HepG2 (cell line): ENCODE data around the gene ARL4D. TPM values are rescaled to one million over a fixed set of nuclear protein-coding genes. Genes with fewer than 3 reads are reported as not detected.

Experiments
- ARID3A ChIP-seq: IDR thresholded peaks from 2 replicates; pipeline ENCODE4 v1.6.1; 2012; ENCODE audit warnings: low read depth, low read length, improper control_type of control experiment
- CBX1 ChIP-seq: IDR thresholded peaks from one replicate; pipeline ENCODE4 v1.6.1; 2016; ENCODE audit warnings: antibody characterized with exemption, low read depth
- DNMT1 ChIP-seq: sonication (generic); formaldehyde crosslinking; IDR thresholded peaks from 2 replicates; pipeline ENCODE4 v1.5.1; 2020; ENCODE audit warnings: mild to moderate bottlenecking, missing genetic modification reagents
- DRAP1 ChIP-seq: IDR thresholded peaks from 2 replicates; pipeline ENCODE4 v1.6.1; 2016; ENCODE audit warnings: missing genetic modification reagents, missing compliant biosample characterization
- ETV5 ChIP-seq: IDR thresholded peaks from 2 replicates; pipeline ENCODE4 v1.6.1; 2018; ENCODE audit warnings: missing biosample characterization, missing genetic modification reagents, inconsistent platforms, borderline replicate concordance
- KMT2A ChIP-seq: sonication (generic); formaldehyde crosslinking; IDR thresholded peaks from 2 replicates; pipeline ENCODE4 v1.4.0; 2020; ENCODE audit warnings: missing genetic modification reagents
- MTA3 ChIP-seq: sonication (generic); formaldehyde crosslinking; IDR thresholded peaks from 2 replicates; pipeline ENCODE4 v1.4.0; 2020; ENCODE audit warnings: missing genetic modification reagents
- NFKB2 ChIP-seq: sonication (generic); formaldehyde crosslinking; IDR thresholded peaks from 2 replicates; pipeline ENCODE4 v1.4.0; 2020; ENCODE audit warnings: missing genetic modification reagents, borderline replicate concordance
- NR2F1 ChIP-seq, 2 experiments: fragments of 450-650 bp in 1 of 2; formaldehyde crosslinking in 1 of 2; IDR thresholded peaks; 2 replicates each; pipeline versions ENCODE4 v1.5.0 to v1.6.1; 2016 to 2020; ENCODE audit warnings: mild to moderate bottlenecking in 1 of 2, missing compliant biosample characterization in 1 of 2, missing genetic modification reagents in 1 of 2, moderate library complexity in 1 of 2
- SOX5 ChIP-seq: IDR thresholded peaks from 2 replicates; pipeline ENCODE4 v1.6.1; 2016; ENCODE audit warnings: borderline replicate concordance
- SRSF1 ChIP-seq: fragments of 200-400 bp; formaldehyde crosslinking; optimal IDR thresholded peaks from 2 replicates; pipeline ENCODE3; 2017; ENCODE audit warnings: mild to moderate bottlenecking, low read depth, low read length, moderate library complexity
- TP53 ChIP-seq: sonication (generic); formaldehyde crosslinking; conservative IDR thresholded peaks from 2 replicates; pipeline ENCODE4 v1.4.0; 2020; ENCODE audit warnings: missing genetic modification reagents
- ZBTB33 ChIP-seq: sonication (generic); formaldehyde crosslinking; IDR thresholded peaks from 2 replicates; pipeline ENCODE4 v1.4.0; 2020; ENCODE audit warnings: missing genetic modification reagents
- ZNF124 ChIP-seq: sonication (generic); formaldehyde crosslinking; IDR thresholded peaks from 2 replicates; pipeline ENCODE4 v1.4.0; 2020; ENCODE audit warnings: missing genetic modification reagents
- ZNF232 ChIP-seq: sonication (generic); formaldehyde crosslinking; IDR thresholded peaks from 2 replicates; pipeline ENCODE4 v1.4.0; 2020; ENCODE audit warnings: missing genetic modification reagents, borderline replicate concordance
- ZNF446 ChIP-seq: sonication (generic); formaldehyde crosslinking; IDR thresholded peaks from 2 replicates; pipeline ENCODE4 v1.5.0; 2020; ENCODE audit warnings: mild to moderate bottlenecking, missing genetic modification reagents
- ZNF577 ChIP-seq: sonication (generic); formaldehyde crosslinking; IDR thresholded peaks from 2 replicates; pipeline ENCODE4 v1.4.0; 2020; ENCODE audit warnings: mild to moderate bottlenecking, low read depth, missing genetic modification reagents, borderline replicate concordance
- ZNF766 ChIP-seq: sonication (generic); formaldehyde crosslinking; IDR thresholded peaks from 2 replicates; pipeline ENCODE4 v1.5.0; 2020; ENCODE audit warnings: missing genetic modification reagents, borderline replicate concordance
- ZNF777 ChIP-seq: sonication (generic); formaldehyde crosslinking; IDR thresholded peaks from 2 replicates; pipeline ENCODE4 v1.4.0; 2020; ENCODE audit warnings: missing genetic modification reagents
- ZNF878 ChIP-seq: sonication (generic); formaldehyde crosslinking; IDR thresholded peaks from 2 replicates; pipeline ENCODE4 v1.8.1; 2023; ENCODE audit warnings: mild to moderate bottlenecking, missing genetic modification reagents, moderate library complexity
- polyA plus RNA-seq, 8 experiments: library from polyadenylated mRNA; depleted of rRNA in 3 of 8; stranded (reverse) in 7 of 8; unstranded in 1 of 8; fragments of >200 nt; fragmentation: Illumina TruSeq in 4 of 8; extraction: Trizol in 4 of 8; gene quantifications; 2 replicates each; pipeline versions ENCODE4 v1.2.1 to v1.2.3, GENCODE V29; 2011 to 2016; ENCODE audit warnings: low read depth in 4 of 8, missing spikeins in 1 of 8, mixed read lengths in 1 of 8; ENCODE audit not compliant: insufficient read depth in 1 of 8
- total RNA-seq, 5 experiments: library from RNA; depleted of rRNA; stranded (reverse); fragments of >200 nt; fragmentation: Illumina TruSeq; extraction: Trizol; gene quantifications; 2 replicates each; pipeline ENCODE4 v1.2.3, GENCODE V29; 2016; ENCODE audit warnings: low read depth in 1 of 5
- TF ChIP-seq, protein P1 (sequence below): sonication (generic); formaldehyde crosslinking; IDR thresholded peaks from 2 replicates; pipeline ENCODE4 v1.4.0; 2020; ENCODE audit warnings: mild to moderate bottlenecking, missing genetic modification reagents
- TF ChIP-seq, protein P2 (sequence below): sonication (generic); formaldehyde crosslinking; IDR thresholded peaks from 2 replicates; pipeline ENCODE4 v1.5.0; 2020; ENCODE audit warnings: mild to moderate bottlenecking, low read depth, missing genetic modification reagents, borderline replicate concordance
- TF ChIP-seq, protein P3 (sequence below): sonication (generic); formaldehyde crosslinking; IDR thresholded peaks from 2 replicates; pipeline ENCODE4 v1.4.0; 2020; ENCODE audit warnings: mild to moderate bottlenecking, missing genetic modification reagents

ARL4D gene
- total and polyA plus RNA-seq, 2 of the 13 experiments (the other 11 are each of a cell fraction or from before 2014, with no cell fraction given), result 9.0 to 25.9 TPM

DNA sequence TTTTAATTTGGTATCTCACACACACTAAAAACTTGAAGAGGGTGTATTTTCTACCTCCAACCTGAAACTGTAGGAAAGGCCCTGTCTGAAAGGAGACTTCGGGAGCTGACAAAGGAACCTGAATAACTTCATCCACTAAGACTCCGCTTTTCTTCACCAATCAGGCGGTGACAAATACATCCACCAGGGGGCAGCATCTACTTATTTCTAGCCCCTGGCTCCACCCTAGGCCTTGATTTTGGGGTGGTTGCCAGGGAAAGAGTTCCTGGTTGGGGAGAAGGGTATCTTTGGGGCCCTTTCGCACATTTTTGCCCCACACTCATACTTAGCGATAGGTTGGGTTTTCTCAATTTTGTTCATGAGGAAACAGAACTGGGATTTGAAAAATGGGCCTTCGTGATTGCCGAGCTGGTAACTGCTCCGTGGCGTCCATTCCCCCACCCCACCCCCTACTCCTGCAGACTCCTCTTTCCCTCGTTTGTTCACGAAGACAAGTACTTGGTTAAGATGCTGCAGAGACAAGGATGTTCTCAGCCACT lies 4.8 kb upstream of the ARL4D start (continued):
- TF ChIP-seq, protein P1, sequence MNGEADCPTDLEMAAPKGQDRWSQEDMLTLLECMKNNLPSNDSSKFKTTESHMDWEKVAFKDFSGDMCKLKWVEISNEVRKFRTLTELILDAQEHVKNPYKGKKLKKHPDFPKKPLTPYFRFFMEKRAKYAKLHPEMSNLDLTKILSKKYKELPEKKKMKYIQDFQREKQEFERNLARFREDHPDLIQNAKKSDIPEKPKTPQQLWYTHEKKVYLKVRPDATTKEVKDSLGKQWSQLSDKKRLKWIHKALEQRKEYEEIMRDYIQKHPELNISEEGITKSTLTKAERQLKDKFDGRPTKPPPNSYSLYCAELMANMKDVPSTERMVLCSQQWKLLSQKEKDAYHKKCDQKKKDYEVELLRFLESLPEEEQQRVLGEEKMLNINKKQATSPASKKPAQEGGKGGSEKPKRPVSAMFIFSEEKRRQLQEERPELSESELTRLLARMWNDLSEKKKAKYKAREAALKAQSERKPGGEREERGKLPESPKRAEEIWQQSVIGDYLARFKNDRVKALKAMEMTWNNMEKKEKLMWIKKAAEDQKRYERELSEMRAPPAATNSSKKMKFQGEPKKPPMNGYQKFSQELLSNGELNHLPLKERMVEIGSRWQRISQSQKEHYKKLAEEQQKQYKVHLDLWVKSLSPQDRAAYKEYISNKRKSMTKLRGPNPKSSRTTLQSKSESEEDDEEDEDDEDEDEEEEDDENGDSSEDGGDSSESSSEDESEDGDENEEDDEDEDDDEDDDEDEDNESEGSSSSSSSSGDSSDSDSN (CRISPR knock-in tag), result no peak
- TF ChIP-seq ZNF232, result peak; percentile 78; the same call in 1 of the 2 replicates
- no peak for TF ChIP-seq ZNF577 (CRISPR knock-in tag)
- no peak for TF ChIP-seq NFKB2
- TF ChIP-seq, protein P2, sequence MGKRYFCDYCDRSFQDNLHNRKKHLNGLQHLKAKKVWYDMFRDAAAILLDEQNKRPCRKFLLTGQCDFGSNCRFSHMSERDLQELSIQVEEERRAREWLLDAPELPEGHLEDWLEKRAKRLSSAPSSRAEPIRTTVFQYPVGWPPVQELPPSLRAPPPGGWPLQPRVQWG (CRISPR knock-in tag), result no peak
- TF ChIP-seq ETV5 (CRISPR knock-in tag), result peak; percentile 18; the same call in 1 of the 2 replicates
- TF ChIP-seq MTA3 (CRISPR knock-in tag), result no peak; the same call in 1 of the 2 replicates
- no peak for TF ChIP-seq CBX1
- TF ChIP-seq ZNF446 (CRISPR knock-in tag), result no peak
- TF ChIP-seq, protein P3, sequence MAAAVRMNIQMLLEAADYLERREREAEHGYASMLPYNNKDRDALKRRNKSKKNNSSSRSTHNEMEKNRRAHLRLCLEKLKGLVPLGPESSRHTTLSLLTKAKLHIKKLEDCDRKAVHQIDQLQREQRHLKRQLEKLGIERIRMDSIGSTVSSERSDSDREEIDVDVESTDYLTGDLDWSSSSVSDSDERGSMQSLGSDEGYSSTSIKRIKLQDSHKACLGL (CRISPR knock-in tag), result no peak
- no peak for TF ChIP-seq SRSF1
- no peak; the same call in 1 of the 2 replicates for TF ChIP-seq DRAP1 (CRISPR knock-in tag)
- 0 out of 2 replicates have a peak, but pooled peaks have one; percentile 41 for TF ChIP-seq ZNF766 (CRISPR knock-in tag)
- peak; percentile 65; the same call in 1 of the 2 replicates for TF ChIP-seq ZBTB33 (CRISPR knock-in tag)
- 0 out of 2 replicates have a peak, but pooled peaks have one; percentile 42 for TF ChIP-seq TP53 (CRISPR knock-in tag)
- TF ChIP-seq KMT2A (CRISPR knock-in tag), result 0 out of 2 replicates have a peak, but pooled peaks have one; percentile 43
- TF ChIP-seq ZNF878, result no peak
- no peak for TF ChIP-seq DNMT1 (CRISPR knock-in tag)
- peak; percentile 75; the same call in 1 of the 2 replicates for TF ChIP-seq ARID3A
- no peak for TF ChIP-seq ZNF124 (CRISPR knock-in tag)
- no peak for TF ChIP-seq NR2F1 (CRISPR knock-in tag; IDR thresholded peaks at IDR 0.05)
- TF ChIP-seq ZNF777 (CRISPR knock-in tag), result no peak
- TF ChIP-seq SOX5 (CRISPR knock-in tag), result peak; percentile 38; the same call in 1 of the 2 replicates
